DOHH2 (cell line): ENCODE data around the gene OARD1.

ENCODE experiments used
- H3F3A ChIP-seq: fragments of 200-600 bp; sonication (generic), shearing (Covaris generic); 2 replicates; pipeline ENCODE4 v1.6.0; 2016; ENCODE audit warnings: antibody characterized with exemption, mild to moderate bottlenecking; ENCODE audit not compliant: control insufficient read depth, insufficient read depth
- H3K27ac ChIP-seq: fragments of 200-600 bp; sonication (generic); 2 replicates; pipeline ENCODE4 v1.5.1; 2014; ENCODE audit warnings: low read depth, mild to moderate bottlenecking, low read length, moderate library complexity
- H3K27me3 ChIP-seq: fragments of 200-600 bp; sonication (generic); 2 replicates; pipeline ENCODE4 v1.6.1; 2014; ENCODE audit warnings: mild to moderate bottlenecking, low read length, mixed read lengths; ENCODE audit not compliant: control insufficient read depth
- H3K36me3 ChIP-seq: fragments of 200-600 bp; sonication (generic); 2 replicates; pipeline ENCODE4 v1.6.1; 2014; ENCODE audit warnings: mild to moderate bottlenecking, low read length, moderate library complexity, mixed read lengths; ENCODE audit not compliant: control insufficient read depth
- H3K4me1 ChIP-seq: fragments of 200-600 bp; sonication (generic); 2 replicates; pipeline ENCODE4 v1.6.1; 2014; ENCODE audit warnings: mild to moderate bottlenecking, low read length, mixed read lengths; ENCODE audit not compliant: control insufficient read depth
- H3K4me2 ChIP-seq: fragments of 200-600 bp; sonication (generic); 2 replicates; pipeline ENCODE4 v1.6.0; 2014; ENCODE audit warnings: mild to moderate bottlenecking, low read length, moderate library complexity
- H3K4me3 ChIP-seq: fragments of 200-600 bp; sonication (generic); 2 replicates; pipeline ENCODE4 v1.5.1; 2014; ENCODE audit warnings: mild to moderate bottlenecking, low read length, mixed read lengths
- H3K79me2 ChIP-seq: fragments of 200-600 bp; sonication (generic); 2 replicates; pipeline ENCODE4 v1.6.1; 2014; ENCODE audit warnings: mild to moderate bottlenecking, low read length, mixed read lengths; ENCODE audit not compliant: control insufficient read depth
- H3K9me2 ChIP-seq: fragments of 200-600 bp; sonication (generic); replicated peaks from 2 replicates; pipeline ENCODE4 v1.6.1; 2014; ENCODE audit warnings: mild to moderate bottlenecking, low read length, mixed read lengths; ENCODE audit not compliant: control insufficient read depth
- H3K9me3 ChIP-seq: fragments of 200-600 bp; sonication (generic); 2 replicates; pipeline ENCODE4 v1.6.1; 2014; ENCODE audit warnings: antibody characterized with exemption, low read length, mixed read lengths; ENCODE audit not compliant: control insufficient read depth, insufficient read depth
- H4K20me1 ChIP-seq: fragments of 200-600 bp; sonication (generic); 2 replicates; pipeline ENCODE4 v1.6.0; 2014; ENCODE audit warnings: low read depth, mild to moderate bottlenecking, antibody characterized with exemption, low read length, moderate library complexity; ENCODE audit not compliant: control insufficient read depth, insufficient read depth
- CTCF ChIP-seq: fragments of 200-600 bp; sonication (generic); IDR thresholded peaks from one replicate; pipeline ENCODE4 v1.5.1; 2014; ENCODE audit warnings: antibody characterized with exemption, mild to moderate bottlenecking, low read depth, low read length; ENCODE audit not compliant: poor library complexity, severe bottlenecking
- EZH2phosphoT487 ChIP-seq: fragments of 200-600 bp; sonication (generic); IDR thresholded peaks from 2 replicates; pipeline ENCODE4 v1.6.1; 2017; ENCODE audit warnings: borderline replicate concordance, mild to moderate bottlenecking, antibody characterized with exemption, low read length, moderate library complexity, mixed read lengths

Gene OARD1

DNA sequence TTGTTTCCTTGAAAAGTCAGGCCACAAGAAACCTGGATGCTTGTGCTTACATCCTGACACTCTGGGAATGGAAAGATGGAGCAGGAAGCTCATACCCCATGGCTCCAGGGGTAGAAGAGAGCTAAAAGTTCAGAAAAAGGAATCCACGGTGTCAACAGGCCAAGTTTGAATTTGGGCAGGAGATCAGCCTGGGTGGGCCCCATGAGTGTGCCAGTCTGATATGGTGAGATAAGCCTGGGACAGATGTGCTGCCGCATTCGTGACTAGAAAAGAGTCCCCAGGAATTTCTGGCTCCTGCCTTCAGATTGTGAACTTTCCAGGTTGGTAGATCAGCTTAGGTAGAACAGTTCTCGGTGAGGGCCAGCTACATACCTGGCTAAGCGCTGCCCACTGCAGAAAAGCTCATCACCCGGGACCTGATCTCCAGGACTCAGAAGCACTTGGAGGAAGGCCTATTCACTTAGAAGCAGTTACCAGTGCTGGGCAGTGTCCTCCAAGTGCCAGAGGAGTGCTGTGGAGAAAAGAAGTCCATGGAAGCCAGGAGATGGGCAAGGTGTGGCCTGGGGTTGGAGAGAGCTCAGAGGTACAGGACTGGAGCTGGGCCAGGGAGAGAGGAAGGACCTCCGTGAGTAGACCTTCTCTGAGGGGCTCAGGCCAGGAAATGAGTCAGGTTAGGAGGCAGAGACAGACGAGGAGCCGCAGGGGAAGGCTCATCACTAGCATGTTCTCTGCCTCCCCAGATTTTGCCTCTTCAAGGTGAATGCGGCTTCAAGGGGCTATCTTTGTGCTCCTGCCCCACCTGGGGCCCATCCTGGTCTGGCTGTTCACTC lies 29.7 kb downstream of the OARD1 start, which contains the start of gene TSPO2:
Gene TSPO2, plus strand, starts transcription at position 242 of the 830 bp plus-strand sequence. Its CDS starts 519 bp downstream, at position 761.
- peaks cover 4% of the 10 kb centered on the region for H3K4me1 ChIP-seq
- no peak within 1 kb of the TSS for H3K4me2 ChIP-seq
- H3K27ac ChIP-seq = no peak within 1 kb of the TSS
- H4K20me1 ChIP-seq = no peaks in the 10 kb centered on the region
- H3K27me3 ChIP-seq = 0 out of 2 replicates have a peak, but pooled peaks cover 2% of the 10 kb centered on the region
- no peaks in the 10 kb centered on the region for H3K36me3 ChIP-seq
- H3K9me3 ChIP-seq = no peaks in the 10 kb centered on the region
- no peaks in the 10 kb centered on the region for H3K79me2 ChIP-seq
- TF ChIP-seq CTCF = no peak
- no peak for TF ChIP-seq EZH2phosphoT487
- no peaks in the 10 kb centered on the region for H3F3A ChIP-seq
- no peak within 1 kb of the TSS for H3K4me3 ChIP-seq
- no peaks in the 10 kb centered on the region for H3K9me2 ChIP-seq

- Histone ChIP-seq H3K27me3 (0 out of 2 replicates have a peak, but pooled peaks cover 4% of the 10 kb centered on the region), H3K27ac (no peak overlapping the region), H3K9me3 (no peaks in the 10 kb centered on the region), H3K79me2 (no peaks in the 10 kb centered on the region), H4K20me1 (no peaks in the 10 kb centered on the region), H3K36me3 (no peaks in the 10 kb centered on the region), H3K9me2 (no peaks in the 10 kb centered on the region), H3K4me3 (no peak overlapping the region), H3K4me1 (peaks cover 4% of the 10 kb centered on the region), H3K4me2 (no peak overlapping the region), H3F3A (no peaks in the 10 kb centered on the region)
- TF ChIP-seq EZH2phosphoT487 (no peak), CTCF (no peak)
Observed at GRCh38 chr6:41040940-41041536, 31.1 kb downstream of the OARD1 start.

DNA sequence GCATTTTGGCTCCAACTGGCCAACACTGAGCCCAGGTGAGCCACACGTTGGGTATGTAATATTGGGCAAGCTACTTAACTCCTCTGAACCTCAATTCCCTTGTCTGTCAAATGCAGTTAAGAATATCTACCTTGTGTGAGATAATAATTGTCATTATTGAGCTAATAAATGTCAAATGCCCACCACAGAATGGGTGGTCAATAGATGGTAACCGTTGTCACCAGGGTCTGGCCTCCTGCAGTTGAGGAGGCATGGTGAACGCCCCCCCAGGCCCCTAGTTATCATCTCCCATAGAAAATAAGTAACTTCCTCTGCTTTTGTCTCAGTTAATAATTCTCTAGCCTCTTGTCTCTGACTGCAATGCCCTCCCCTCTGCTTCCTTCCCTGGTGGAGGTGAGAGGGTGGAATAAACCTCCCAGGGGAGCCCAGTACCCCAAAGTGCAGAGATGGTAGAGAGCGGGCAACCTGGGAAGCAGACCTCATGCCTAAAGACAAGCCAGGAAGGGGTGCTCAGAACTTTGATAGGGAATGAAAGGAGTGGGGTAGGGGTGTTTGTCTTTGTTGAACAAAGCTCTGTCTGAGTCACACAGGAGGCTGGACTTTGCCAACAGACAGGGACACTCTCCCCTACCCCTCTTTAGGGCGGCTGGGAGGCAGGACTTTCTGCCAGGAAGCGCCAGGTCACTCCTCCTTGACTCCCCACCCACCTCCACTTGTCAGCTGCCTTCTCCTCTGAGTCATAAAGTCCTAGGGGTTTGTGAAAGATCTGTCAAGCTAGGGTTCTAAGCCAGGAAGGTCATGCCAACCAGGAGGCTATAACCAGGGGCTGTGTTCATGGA lies 31.8 kb downstream of the OARD1 start:
- 0 out of 2 replicates have a peak, but pooled peaks cover 4% of the 10 kb centered on the region for H3K27me3 ChIP-seq
- no peak for TF ChIP-seq EZH2phosphoT487
- no peaks in the 10 kb centered on the region for H3F3A ChIP-seq
- no peaks in the 10 kb centered on the region for H3K9me2 ChIP-seq
- H3K4me2 ChIP-seq = no peak overlapping the region
- H4K20me1 ChIP-seq = no peaks in the 10 kb centered on the region
- no peak overlapping the region for H3K27ac ChIP-seq
- H3K9me3 ChIP-seq = no peaks in the 10 kb centered on the region
- H3K4me1 ChIP-seq = peaks cover 4% of the 10 kb centered on the region
- H3K79me2 ChIP-seq = no peaks in the 10 kb centered on the region
- H3K36me3 ChIP-seq = no peaks in the 10 kb centered on the region
- H3K4me3 ChIP-seq = no peak overlapping the region
